MM.1S (cell line): ENCODE data around the gene METTL25B.

Source experiments
- DNase-seq: peaks from one replicate; pipeline ENCODE4 v3.0.0-alpha.2; 2015
- H2AFZ ChIP-seq: fragments of 300-600 bp; sonication (generic); 2 replicates; pipeline ENCODE4 v1.6.0; 2016; ENCODE audit warnings: antibody characterized with exemption, low read length
- H3F3A ChIP-seq: fragments of 300-600 bp; sonication (generic); 2 replicates; pipeline ENCODE4 v1.6.1; 2016; ENCODE audit warnings: mild to moderate bottlenecking, antibody characterized with exemption, low read length, moderate library complexity, mixed read lengths; ENCODE audit not compliant: insufficient read depth
- H3K27ac ChIP-seq: fragments of 300-600 bp; sonication (generic); 2 replicates; pipeline ENCODE4 v1.5.1; 2016; ENCODE audit warnings: mild to moderate bottlenecking, low read length
- H3K27me3 ChIP-seq: fragments of 300-600 bp; sonication (generic); replicated peaks from 2 replicates; pipeline ENCODE4 v1.6.0; 2016; ENCODE audit warnings: low read length; ENCODE audit not compliant: insufficient read depth
- H3K36me3 ChIP-seq: fragments of 300-600 bp; sonication (generic); replicated peaks from 2 replicates; pipeline ENCODE4 v1.6.1; 2016; ENCODE audit warnings: mild to moderate bottlenecking, low read length, mixed read lengths; ENCODE audit not compliant: insufficient read depth
- H3K4me1 ChIP-seq: fragments of 300-600 bp; sonication (generic); 2 replicates; pipeline ENCODE4 v1.6.1; 2016; ENCODE audit warnings: low read length, mixed read lengths
- H3K4me2 ChIP-seq: fragments of 300-600 bp; sonication (generic); 2 replicates; pipeline ENCODE4 v1.6.0; 2016; ENCODE audit warnings: low read depth, low read length
- H3K4me3 ChIP-seq: fragments of 300-600 bp; sonication (generic); 2 replicates; pipeline ENCODE4 v1.5.1; 2016; ENCODE audit warnings: low read length, mixed read lengths
- H3K79me2 ChIP-seq: fragments of 300-600 bp; sonication (generic); 2 replicates; pipeline ENCODE4 v1.6.1; 2016; ENCODE audit warnings: mixed run types, low read length, mixed read lengths
- H3K9ac ChIP-seq: fragments of 300-600 bp; sonication (generic); 2 replicates; pipeline ENCODE4 v1.6.1; 2016; ENCODE audit warnings: low read length, mixed read lengths
- H3K9me2 ChIP-seq: fragments of 300-600 bp; sonication (generic); replicated peaks from 2 replicates; pipeline ENCODE4 v1.6.1; 2016; ENCODE audit warnings: mild to moderate bottlenecking, low read length, mixed read lengths; ENCODE audit not compliant: insufficient read depth
- H3K9me3 ChIP-seq: fragments of 300-600 bp; sonication (generic); replicated peaks from 2 replicates; pipeline ENCODE4 v1.6.1; 2016; ENCODE audit warnings: mild to moderate bottlenecking, low read length, mixed read lengths; ENCODE audit not compliant: insufficient read depth
- H4K20me1 ChIP-seq: fragments of 300-600 bp; sonication (generic); 2 replicates; pipeline ENCODE4 v1.6.1; 2016; ENCODE audit warnings: mild to moderate bottlenecking, low read length, moderate library complexity, mixed read lengths; ENCODE audit not compliant: insufficient read depth
- CTCF ChIP-seq: fragments of 300-600 bp; sonication (generic); IDR thresholded peaks from 2 replicates; pipeline ENCODE4 v1.5.1; 2016; ENCODE audit warnings: antibody characterized with exemption, low read length, mixed read lengths
- EZH2 ChIP-seq: fragments of 300-600 bp; sonication (generic); optimal IDR thresholded peaks from 2 replicates; pipeline ENCODE3; 2017; ENCODE audit warnings: low read depth, mild to moderate bottlenecking, antibody characterized with exemption, low read length, mixed read lengths
- EZH2phosphoT487 ChIP-seq: fragments of 300-600 bp; sonication (generic); IDR thresholded peaks from 2 replicates; pipeline ENCODE4 v1.6.1; 2018; ENCODE audit warnings: antibody characterized with exemption, low read length

METTL25B gene

GRCh38 chr1:156773607-156774006 lies 45.3 kb downstream of the METTL25B start:
- Histone ChIP-seq H3F3A (peaks cover 7% of the 10 kb centered on the region; the same call in 1 of the 2 replicates), H3K9me3 (no peaks in the 10 kb centered on the region), H4K20me1 (peaks cover 30% of the 10 kb centered on the region; the same call in 1 of the 2 replicates), H3K4me2 (no peak overlapping the region), H3K9me2 (no peaks in the 10 kb centered on the region), H3K4me3 (no peak overlapping the region), H3K36me3 (no peaks in the 10 kb centered on the region; the same call in 1 of the 2 replicates), H2AFZ (no peak overlapping the region), H3K4me1 (peaks cover 7% of the 10 kb centered on the region), H3K9ac (no peak overlapping the region), H3K79me2 (peaks cover 96% of the 10 kb centered on the region), H3K27ac (no peak overlapping the region), H3K27me3 (no peaks in the 10 kb centered on the region)
- TF ChIP-seq EZH2phosphoT487 (no peak), CTCF (peak; percentile 20)
- DNase-seq: no peak

GRCh38 chr1:156775799-156776198 lies 47.5 kb downstream of the METTL25B start:
- Histone ChIP-seq H4K20me1 (peaks cover 30% of the 10 kb centered on the region; the same call in 1 of the 2 replicates), H3K4me2 (no peak overlapping the region)

DNA sequence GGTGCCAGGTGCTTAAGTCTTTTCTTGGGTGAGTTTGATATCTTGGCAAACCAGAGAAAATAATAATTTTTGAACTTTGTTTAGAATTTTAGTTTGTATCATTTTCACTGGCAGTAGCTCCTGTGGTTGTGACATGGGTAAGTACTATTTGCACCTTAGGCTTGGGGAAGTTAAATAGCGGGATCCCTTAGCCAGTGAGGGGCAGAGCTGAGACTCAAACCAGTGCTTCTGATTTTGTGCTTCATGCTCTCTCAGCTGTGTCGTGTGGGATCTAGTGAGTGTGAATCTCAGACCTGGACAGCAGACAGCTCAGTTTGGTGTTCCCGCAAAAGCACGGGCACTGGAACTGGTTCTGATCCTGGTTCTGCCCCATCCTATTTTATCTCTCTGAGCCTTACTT lies 48.7 kb downstream of the METTL25B start:
- no peak overlapping the region for H3K4me3 ChIP-seq
- H4K20me1 ChIP-seq: peaks cover 30% of the 10 kb centered on the region; the same call in 1 of the 2 replicates
- H3K4me2 ChIP-seq: no peak overlapping the region
- no peak overlapping the region for H2AFZ ChIP-seq
- no peaks in the 10 kb centered on the region for H3K36me3 ChIP-seq
- H3K4me1 ChIP-seq: no peaks in the 10 kb centered on the region
- H3K79me2 ChIP-seq: peaks cover 91% of the 10 kb centered on the region
- H3K9me2 ChIP-seq: no peaks in the 10 kb centered on the region
- TF ChIP-seq EZH2phosphoT487: no peak
- no peak for TF ChIP-seq CTCF
- no peak for TF ChIP-seq EZH2
- H3F3A ChIP-seq: peaks cover 7% of the 10 kb centered on the region; the same call in 1 of the 2 replicates
- no peak for DNase-seq
- H3K9me3 ChIP-seq: no peaks in the 10 kb centered on the region
- no peak overlapping the region for H3K27ac ChIP-seq
- no peak overlapping the region for H3K9ac ChIP-seq
- H3K27me3 ChIP-seq: no peaks in the 10 kb centered on the region

More at GRCh38 chr1:156775799-156776198, 47.5 kb downstream of the METTL25B start:
- no peak for TF ChIP-seq EZH2
- no peak for TF ChIP-seq EZH2phosphoT487
- no peak for TF ChIP-seq CTCF
- Histone ChIP-seq H3K9me3 (no peaks in the 10 kb centered on the region), H2AFZ (no peak overlapping the region), H3K9ac (no peak overlapping the region), H3K4me3 (no peak overlapping the region), H3K4me1 (no peaks in the 10 kb centered on the region), H3K79me2 (peaks cover 90% of the 10 kb centered on the region), H3K27ac (no peak overlapping the region), H3F3A (peaks cover 7% of the 10 kb centered on the region; the same call in 1 of the 2 replicates), H3K27me3 (no peaks in the 10 kb centered on the region), H3K9me2 (no peaks in the 10 kb centered on the region), H3K36me3 (no peaks in the 10 kb centered on the region)
- no peak for DNase-seq
